NOMO-1 treated with dmso at 0.1 percent for 144 hours (cell line): ENCODE results near the gene ZNF195.
A peak's percentile ranks its signal among the peaks of the same experiment; 100 is the strongest.
"Not testable (repeated sequence)": the region's sequence is repeated elsewhere in the genome, so short reads cannot be mapped to it uniquely, and the experiment has no call there.

Source experiments
- DNase-seq: peaks from one replicate; lab custom pipeline; 2025; ENCODE audit not compliant: unreplicated experiment; lab: John Stamatoyannopoulos, UW

The ZNF195 gene

DNA sequence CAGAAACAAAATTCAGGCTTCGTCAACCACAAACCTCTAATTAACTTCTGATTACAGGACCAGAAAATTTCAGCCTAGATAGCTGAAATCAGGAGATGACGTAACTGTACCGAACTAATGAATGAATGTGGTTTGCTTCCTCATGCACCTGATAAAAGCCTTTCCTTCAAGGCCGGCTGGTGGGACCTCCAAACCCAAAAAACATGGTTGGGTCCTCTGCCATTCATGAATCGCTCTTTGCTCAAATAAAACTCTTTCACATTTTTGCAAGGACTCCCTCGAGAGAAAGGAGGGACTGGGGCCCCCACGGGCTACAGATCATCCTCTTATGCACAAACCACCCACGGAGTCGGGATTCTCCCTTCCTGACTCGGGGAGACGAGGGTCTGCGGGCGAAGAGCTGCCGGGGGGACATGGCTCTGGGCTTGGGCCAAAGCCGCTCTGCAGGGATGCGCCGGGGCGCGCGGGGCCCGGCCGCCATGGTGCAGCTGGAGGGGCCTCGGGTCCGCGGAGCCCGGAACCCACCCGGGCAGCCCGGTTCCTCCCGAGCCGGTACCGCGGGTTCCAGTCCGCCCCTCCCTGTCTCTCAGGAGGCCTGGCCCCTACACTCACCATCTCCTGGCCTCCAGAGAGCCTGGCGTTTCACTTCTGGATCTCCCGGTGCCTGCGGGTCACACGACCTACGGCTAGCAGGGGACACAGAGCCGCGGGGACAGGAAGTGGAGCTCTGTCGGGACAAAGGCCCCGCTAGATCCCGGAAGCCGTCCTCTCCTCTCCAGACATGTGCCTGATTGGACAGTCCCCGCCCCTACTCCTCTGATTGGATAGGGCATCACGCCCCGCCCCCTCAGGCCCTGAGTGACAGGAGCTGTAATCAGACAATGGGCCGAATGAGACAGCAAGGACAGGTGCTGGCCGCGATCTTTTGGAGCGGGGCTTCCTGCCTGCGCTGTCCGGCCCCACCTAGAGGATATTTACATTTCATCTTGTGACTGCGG, at the start of gene ZNF195:
TSS of gene ZNF195 (minus strand) at position 721 of the 998 bp plus-strand sequence. CDS start at position 615, 106 bp downstream.
- peak; percentile 96 for DNase-seq

DNA sequence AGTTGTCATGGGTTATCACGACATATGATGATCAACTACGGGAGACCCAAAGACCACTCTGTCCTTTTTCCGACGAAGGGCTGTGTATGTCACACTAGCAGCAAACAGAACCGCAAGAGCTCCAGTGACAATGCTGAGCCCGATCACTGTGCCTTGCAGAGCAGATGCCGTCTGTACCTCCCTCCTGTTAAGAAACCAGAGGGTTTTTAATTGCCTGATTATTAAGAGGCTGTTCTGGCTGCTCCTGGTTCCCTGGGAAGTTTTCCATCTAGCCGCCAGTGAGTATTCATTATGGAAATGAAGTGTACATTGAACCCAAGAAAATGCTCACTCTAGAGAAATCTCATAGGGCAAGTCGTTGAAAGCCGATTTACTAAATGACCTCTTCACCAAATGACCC, 49.1 kb upstream of the ZNF195 start:
- not testable (repeated sequence) for DNase-seq

DNA sequence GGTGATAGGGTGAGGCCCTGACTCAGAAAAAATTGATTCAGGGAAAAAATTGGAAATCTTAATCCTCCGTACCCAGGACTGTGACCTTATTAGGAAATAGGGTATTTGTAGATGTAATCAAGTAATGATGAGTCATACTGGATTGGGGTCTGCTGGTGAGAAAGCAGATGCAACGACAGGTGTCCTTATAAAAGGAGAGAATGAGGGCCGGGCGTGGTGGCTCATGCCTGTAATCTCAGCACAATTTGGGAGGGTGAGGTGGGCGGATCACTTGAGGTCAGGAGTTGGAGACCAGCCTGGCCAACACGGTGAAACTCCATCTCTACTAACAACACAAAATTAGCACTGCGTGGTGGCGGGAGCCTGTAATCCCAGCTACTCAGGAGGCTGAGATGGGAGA, 47.6 kb upstream of the ZNF195 start:
- not testable (repeated sequence) for DNase-seq

DNA sequence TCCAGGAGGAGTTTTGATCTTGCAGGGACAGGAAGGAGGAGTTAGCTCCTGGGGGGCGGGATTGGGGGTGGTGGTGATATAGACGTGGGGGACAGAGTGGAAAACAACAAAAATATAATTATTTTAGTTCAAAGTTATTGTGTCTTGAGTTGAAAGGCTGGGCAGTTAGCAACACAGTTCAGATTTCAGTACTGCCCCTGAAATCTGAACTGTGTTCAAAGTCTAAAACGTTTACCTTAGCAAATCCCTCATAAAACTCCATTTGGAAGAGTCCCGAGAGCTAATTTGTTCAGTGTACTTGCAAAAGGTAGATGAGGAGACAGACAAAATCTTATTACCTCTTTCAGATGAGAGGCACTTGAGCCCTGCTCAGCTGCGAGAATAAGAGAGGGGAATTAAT, 45.0 kb upstream of the ZNF195 start:
- not testable (repeated sequence) for DNase-seq

DNA sequence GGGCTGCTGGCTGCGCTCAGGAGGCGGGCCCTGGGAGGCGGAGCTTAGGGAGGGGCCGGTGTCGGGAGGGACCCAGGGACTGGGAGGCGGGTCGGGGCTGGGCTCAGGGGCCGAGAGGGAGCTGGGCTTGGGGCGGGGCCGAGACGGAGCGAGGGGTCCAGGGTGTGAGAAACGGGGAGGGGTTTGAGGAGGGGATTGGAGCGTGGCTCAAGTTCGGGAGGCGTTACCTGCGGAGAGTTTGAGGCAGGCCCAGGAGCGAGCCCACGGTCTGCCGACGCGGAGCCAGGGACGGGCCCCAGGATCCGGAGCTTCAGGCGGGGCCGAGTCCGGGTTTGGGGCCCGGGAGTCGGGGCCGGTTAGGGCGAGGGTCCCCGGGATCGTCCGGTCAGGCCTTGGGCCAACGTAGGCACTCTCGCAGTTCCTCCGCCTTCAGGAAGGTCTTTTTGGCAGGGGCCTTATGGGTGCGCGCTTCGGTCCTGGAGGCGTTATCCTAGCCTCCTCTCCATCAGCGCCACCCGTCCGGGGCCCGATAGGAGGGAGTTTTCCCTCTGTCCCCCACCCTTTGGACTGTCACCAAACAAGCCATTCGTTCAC, 44.3 kb upstream of the ZNF195 start:
- DNase-seq, result not testable (repeated sequence)

GRCh38 chr11:3422380-3423137, 43.6 kb upstream of the ZNF195 start:
- DNase-seq, result peak; percentile 98

GRCh38 chr11:3421608-3422379, 42.8 kb upstream of the ZNF195 start:
- DNase-seq, result not testable (repeated sequence)

GRCh38 chr11:3420281-3421042, 41.5 kb upstream of the ZNF195 start:
- DNase-seq, result not testable (repeated sequence)

DNA sequence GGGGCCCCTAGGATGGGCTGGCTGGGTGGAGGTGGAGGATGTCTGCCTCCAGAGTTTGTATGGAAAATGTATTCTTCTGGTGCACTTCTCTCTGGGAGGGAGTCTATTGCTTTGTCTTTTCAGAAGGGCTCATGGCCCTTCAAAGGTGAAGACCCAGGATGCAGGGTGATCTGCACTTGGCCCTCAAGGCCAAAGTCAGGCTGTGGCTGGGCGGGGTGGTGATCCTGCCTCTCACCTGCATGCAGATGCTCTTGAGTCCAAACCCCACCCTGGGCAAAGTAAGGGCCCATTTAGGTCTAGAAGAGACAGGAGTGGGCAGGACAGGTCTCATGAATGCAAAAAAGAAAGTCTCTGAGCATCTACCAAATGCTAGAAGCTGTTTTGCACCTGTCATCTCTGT, 40.5 kb upstream of the ZNF195 start:
- not testable (repeated sequence) for DNase-seq

DNA sequence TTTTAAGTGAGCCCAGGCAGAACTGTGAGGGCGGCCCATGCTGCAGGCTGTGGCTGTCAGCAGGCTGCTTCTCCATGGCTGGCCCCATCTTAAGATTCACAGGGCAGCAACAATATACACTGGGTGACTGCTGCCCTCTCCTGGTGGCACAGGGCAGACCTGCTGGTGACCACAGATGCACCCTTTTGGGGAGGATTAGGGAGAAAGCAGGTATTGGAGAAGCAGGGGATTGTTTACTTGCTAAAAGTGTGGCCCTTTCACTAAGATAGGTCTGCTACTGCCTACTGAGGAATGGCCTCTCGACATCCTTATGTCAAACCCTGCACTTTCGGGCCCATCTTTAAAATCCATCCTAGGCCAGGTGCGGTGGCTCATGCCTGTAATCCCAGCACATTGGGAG, 38.1 kb upstream of the ZNF195 start:
- DNase-seq, result not testable (repeated sequence)

DNA sequence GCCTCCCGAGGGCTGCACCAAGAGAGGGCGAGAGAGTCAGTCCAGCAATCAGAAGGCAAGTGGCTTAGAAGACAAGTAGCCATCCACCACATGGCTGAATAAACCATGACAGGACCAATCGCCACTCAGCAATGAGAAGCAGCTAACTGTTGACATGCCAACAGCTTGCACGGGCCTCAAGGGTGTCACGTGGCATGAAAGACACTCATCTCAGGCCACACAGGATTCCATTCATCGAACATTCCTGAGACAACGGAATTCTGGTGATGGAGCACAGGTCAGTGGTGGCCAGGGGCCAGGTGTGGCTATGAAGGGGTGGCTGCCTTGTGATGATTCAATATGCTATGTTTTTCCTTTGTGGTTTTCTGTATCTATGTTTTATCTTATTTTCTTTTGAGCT, 36.4 kb upstream of the ZNF195 start:
- not testable (repeated sequence) for DNase-seq

GRCh38 chr11:3413666-3414065, 34.7 kb upstream of the ZNF195 start:
- DNase-seq, result not testable (repeated sequence)

- DNase-seq, result no peak
These were observed 33.9 kb upstream of the ZNF195 start for GRCh38 chr11:3412837-3413236.

DNA sequence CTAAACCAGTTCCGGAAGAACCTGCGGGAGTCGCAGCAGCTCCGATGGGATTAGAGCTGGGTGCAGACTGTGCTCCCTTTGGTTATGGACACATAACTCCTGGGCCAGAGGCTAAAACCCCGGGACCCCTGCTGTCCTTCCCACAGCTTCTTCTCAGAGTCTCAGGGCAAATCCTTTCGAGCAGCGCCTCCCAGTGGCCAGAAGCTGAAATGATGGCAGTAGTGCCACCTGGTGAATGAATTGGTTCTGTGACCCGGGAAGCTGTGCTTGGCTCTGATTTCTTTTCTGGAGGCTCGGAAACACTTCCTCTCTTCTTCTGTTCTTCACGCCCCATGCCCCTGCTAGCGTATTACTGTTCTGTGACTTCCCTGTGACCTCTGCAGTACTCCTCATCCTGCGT, 29.8 kb upstream of the ZNF195 start:
- DNase-seq, result not testable (repeated sequence)

- DNase-seq, result not testable (repeated sequence)
These were observed 29.2 kb upstream of the ZNF195 start for GRCh38 chr11:3408058-3408605.

- not testable (repeated sequence) for DNase-seq
These were observed 28.0 kb upstream of the ZNF195 start for GRCh38 chr11:3406937-3407336.

DNA sequence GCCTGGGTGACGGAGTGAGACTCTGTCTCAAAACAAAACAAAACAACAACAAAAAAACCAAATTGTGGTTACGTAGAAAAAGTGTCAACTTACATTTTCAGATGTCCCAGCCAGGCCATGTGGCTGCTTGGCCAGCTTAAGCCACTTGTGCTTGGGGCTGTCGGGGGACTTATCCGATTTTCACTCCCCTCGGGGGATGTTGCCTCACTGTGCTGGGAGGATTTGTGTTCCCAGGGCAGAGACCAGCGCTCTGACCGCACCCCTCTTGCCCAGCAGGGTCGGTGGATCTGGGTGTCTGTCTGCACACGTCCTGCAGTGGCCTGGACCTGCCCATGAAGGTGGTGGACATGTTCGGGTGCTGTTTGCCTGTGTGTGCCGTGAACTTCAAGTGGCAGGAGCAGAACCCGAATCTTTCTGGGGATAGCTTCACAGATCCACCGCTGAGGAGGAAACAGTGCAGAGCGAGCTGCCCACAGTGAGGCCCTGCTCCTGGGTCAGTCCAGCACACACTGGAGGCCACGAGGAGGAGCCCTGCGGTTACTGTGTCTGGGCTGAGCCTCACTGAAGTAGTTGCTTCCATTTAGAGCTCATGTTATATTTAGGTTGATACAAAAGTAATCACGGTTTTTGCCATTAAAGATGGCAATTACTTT, 27.4 kb upstream of the ZNF195 start:
- DNase-seq, result not testable (repeated sequence)

DNA sequence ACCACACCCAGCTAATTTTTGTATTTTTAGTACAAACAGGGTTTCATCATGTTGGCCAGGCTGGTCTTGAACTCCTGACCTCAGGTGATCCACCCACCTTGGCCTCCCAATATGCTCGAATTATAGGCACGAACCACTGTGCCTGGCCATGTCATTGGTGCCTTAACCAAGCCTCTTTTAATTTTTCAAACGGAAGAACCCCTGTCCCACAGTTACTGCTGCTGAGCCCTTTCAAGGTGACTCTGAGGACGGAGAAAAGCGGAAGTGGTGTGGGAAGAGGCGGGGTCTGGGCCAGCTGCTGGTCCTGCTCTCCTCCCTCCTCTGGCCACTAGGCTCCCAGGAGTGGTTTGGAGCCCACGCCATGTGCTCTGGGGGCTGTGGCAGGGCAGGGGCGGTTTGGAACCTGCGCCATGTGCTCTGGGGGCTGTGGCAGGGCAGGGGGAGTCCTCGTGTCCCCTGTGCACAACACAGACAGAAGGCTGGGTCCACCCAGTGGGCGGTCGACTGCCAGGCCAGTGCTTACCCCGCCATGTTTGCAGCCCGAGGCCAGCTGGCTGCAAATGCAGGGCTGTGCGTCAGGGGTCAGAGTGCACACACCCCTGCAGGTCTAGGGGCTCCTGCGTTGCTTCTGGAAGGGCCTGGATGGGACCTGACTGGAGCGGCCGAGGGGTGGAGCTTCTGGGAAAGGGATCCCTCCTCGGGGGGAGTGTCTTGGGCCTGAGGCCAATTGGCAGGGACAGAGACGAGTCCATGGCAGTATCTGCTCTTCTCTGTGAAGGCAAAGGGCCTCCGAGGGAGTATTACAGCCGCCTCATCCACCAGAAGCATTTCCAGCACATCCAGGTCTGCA, 25.4 kb upstream of the ZNF195 start:
- peak; percentile 65 for DNase-seq
